Measurements from ENCODE around the gene TREH.
A peak's percentile ranks its signal among the peaks of the same experiment; 100 is the strongest.

TREH gene

GRCh38 chr11:118645066-118645715 is 34.3 kb downstream of the TREH start:
- no peak for DNase-seq (ENCODE audit: low read depth)

DNA sequence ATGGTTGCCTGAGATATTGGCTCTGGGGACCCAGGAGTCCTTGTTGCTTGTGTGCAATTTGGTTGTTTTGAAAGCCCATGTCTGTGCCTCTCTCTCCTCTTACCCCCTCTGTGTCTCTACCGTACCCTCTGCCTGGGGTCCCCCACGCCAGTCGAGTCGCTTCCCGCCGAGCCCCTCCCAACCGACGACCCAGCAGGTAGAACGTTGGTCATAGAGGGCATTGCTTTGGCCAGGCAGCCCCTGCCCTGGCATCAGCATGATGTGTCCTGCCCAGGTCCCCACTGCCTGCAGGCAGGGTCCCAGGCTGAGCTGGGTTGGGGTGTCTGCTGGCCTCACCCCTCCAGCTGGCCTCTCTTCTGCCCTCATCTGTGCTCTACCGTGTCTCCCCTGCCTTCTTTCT is 35.0 kb downstream of the TREH start:
- no peak for DNase-seq (ENCODE audit: low read depth)

DNA sequence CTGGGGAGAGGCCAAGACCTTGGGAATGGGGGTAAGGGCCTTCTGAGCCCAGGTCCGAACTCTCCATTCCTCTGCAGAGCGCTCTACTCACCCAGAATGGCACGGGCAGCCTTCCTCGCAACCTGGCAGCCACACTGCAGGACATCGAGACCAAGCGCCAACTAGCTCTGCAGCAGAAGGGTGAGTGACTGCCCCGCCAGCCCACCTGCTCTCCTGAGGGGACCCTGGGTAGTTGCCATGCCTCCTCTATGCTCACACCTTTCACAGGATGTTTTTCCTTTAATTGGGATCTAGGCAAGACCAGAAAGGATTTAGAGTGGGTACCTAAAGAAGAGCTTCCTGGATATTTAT is 35.5 kb downstream of the TREH start:
- no peak for DNase-seq (ENCODE audit: low read depth)

GRCh38 chr11:118643142-118643994 is 36.1 kb downstream of the TREH start:
- DNase-seq (ENCODE audit: low read depth) = no peak

DNA sequence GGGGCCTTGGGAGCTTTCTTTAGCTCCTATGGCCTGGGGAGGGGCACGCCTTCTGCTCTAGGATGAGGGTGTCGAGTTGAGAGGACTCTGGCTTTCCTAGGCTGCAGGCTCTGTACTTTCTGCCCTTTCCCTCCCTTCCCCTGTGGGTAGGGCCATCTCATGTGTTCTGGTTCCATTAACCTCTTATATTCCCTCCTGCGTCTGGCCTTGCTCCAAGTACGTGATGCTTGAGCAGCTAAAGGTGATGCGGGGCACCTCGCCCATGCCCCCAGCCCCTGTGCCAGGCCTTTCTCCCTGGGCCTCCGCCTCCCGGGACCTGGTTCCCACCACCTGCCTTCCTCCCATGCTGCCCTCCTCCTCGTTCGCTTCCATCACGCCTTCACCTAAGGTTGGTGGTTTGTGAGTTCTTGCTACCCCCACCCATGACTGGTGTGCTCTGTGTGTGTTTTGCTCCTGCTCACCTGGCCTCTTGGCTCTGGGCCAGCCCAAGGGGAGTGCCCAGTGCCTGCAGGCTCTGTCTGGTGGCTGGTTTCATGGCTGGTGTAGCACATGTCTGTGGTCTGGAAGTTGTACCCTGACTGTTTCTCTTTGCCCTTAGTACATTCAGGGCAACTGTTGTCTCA is 37.9 kb downstream of the TREH start:
- DNase-seq (ENCODE audit: low read depth) = no peak

DNA sequence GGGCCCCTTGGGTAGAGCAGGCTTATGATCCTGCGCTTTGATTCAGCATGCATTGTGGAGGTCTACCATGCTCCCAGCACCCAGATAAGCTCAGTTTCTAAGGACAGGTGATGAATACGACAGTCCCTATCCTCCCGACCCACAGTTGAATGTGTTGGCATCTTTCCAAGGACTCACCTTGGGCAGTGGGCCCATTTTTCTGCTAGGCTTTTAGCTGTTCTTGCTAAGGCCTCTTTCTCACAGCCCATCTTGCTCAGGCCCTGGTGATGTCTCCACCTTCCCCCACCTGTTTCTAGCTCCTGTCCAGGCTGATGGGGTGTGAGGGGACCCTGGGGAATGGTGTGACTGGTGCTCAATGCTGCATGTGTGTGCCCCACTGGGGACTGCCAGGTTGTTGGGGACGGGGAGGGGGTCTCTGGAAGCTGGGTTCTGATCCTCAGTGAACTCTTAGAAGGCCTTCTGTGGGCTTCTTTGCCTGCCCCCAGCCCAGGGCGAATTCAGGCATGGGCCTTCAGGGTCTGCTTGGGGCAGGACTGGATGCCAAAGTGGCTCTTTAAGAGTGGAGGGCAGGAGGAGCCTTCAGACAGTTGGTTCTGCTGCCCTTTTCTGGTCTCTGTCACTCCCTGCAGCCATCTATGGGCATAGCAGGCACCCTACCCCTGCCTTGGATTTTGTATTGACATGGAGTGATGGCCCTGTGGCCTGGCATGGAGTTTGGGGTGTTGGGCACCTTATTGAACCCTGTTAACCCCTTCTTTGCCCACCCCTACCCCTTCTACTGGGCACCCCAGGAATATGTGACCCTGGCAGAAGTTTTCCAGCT is 38.9 kb downstream of the TREH start:
- no peak for DNase-seq (ENCODE audit: low read depth)

DNA sequence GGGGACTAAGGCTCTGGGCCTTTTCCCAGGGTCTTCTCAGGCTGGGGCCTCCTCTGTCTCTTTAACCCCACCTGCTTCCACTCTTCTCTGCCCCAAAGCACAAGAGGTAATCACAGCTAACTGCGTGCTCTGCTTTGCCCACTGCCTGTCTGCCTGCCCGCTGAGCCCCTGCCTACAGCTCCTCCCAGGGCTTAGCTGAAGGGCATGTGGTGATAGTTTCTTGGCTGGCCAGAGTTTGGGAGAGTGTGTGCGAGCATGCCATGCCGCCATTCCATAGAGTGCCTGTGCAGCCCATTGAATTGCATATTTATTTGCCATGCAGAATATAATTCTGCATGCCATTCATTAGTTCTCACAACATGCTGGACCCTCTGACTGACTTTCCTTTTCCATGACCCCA is 39.6 kb downstream of the TREH start:
- DNase-seq (ENCODE audit: low read depth) = no peak

- DNase-seq (ENCODE audit: low read depth) = no peak
Measured at GRCh38 chr11:118638726-118639125, 40.7 kb downstream of the TREH start.

DNA sequence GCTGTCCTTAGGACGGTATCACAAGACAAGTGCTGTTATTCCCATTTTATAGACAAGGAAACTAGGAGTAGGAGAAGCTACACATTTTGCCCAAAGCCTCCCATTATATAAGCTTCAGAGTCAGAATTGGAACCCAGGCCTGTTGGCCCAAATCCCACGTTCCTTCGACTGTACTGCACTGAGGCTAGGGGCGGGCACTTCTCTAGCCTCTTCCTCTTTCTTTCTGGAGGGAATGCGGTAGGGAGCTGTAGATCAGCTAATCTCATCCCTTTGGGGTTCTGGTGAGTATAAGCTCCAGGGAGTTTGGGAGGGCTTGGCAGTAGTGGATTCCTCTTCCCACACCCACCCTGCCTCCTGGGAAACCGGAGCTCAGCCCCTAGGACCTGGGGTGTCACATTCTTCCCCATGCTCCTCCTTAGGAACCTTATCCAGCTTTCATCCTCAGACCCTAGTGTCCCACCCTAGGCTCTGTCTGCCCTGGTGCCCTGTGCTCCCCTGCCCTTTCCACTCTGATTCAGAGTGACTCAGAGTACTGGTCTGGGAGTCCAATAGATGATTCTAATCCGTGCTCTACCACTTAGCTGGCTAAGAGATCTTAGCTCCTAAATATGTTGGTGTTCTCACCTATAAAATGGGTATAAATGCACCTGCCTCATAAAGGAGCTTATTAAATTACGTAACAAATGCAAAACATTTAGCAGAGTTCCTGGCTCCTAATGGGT is 42.7 kb downstream of the TREH start:
- DNase-seq (ENCODE audit: low read depth) = no peak

DNA sequence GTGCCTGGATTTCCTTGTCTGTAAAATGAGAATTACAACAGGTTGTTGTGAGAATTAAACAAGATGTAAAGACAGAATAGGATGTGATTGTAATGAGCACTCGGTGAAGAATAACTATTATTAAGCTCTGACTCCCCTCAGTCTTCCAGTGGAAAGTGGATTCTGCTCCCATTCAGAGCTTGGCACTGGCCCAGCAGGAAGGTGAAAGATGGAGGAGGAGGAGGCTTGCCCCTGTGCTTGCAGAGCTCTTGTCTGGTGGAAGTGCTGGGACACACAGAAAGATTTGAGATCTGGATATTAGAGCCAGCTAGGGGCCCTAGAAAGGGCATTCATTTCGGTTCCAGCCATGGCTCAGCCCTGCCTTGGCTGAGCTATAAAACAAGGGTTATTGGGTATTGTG is 43.8 kb downstream of the TREH start:
- DNase-seq (ENCODE audit: low read depth) = no peak

GRCh38 chr11:118635237-118635591 is 44.2 kb downstream of the TREH start:
- no peak for DNase-seq (ENCODE audit: low read depth)

DNA sequence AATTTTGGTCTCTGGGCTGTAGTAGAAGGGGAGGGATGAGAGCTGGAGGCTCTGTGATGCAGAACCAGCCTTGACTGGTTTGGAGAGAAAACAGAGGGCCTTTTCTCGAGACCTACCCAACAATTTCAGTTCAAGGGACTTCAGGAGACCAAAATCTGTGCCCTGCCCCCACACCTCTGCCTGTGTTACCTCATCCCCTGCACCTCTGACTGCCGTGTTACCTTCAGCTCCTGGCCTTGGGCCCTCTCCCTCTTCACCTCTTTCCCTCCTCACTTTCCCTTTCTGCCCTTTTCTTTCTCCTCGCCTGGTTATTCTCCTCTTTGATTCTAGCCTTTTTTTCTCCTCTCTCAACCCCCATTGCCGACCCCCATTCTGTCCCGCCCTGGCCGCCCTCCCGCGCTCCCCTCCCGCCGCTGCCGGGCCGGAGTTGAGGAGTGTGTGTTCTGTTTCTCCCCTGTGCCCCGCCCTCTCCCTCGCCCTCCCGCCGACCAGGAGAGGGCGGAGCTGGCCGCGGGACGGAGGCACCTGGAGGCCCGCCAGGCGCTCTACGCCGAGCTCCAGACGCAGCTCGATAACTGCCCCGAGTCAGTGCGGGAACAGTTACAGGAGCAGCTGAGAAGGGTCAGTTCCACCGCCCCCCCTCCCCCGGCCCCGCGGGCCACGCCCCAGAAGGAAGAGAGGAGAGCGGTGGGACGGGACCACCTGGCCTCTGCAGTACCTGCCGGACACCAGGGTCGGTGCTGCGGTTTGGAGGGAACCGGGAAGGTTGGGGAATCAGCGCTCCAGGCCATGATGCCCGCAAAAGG is 44.8 kb downstream of the TREH start:
- DNase-seq (ENCODE audit: low read depth) = peak; percentile 78

GRCh38 chr11:118633979-118634378 is 45.5 kb downstream of the TREH start:
- DNase-seq (ENCODE audit: low read depth) = peak; percentile 37

DNA sequence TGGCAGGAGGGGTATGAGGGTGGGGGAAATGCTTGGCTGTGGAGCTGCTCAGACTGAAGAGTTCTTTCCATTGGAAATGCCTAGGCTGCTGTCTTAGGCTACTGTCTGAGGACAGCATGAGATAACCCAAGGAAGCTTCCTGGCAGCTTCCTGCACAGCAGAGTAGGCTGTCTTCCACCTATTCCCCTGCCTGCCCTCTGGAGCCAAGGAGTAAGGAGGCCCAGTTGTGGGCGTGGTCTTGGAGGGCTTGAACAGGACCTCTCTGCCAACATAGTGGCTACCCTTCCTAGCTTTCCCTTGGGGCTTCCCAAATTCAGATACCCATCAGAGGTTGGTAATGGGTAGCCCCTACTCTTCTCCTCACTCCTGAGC is 46.1 kb downstream of the TREH start:
- DNase-seq (ENCODE audit: low read depth) = no peak

- no peak for DNase-seq (ENCODE audit: low read depth)
Measured at GRCh38 chr11:118632577-118633318, 46.7 kb downstream of the TREH start.

- no peak for DNase-seq (ENCODE audit: low read depth)
Measured at GRCh38 chr11:118631142-118631909, 48.1 kb downstream of the TREH start.

- DNase-seq (ENCODE audit: low read depth) = no peak
Measured at GRCh38 chr11:118629761-118630661, 49.4 kb downstream of the TREH start.

- no peak for DNase-seq (ENCODE audit: low read depth)
Measured at GRCh38 chr11:118628861-118629549, 50.4 kb downstream of the TREH start.
